Subcutaneous preadipocyte (primary cell): Measurements from ENCODE around the gene WSB1. TPM values are rescaled to one million over a fixed set of nuclear protein-coding genes. Genes with fewer than 3 reads are reported as not detected.

Experiments used
- small RNA-seq: library from RNA; depleted of rRNA; stranded (forward); fragments of <200 nt; gene quantifications from one replicate; pipeline ENCODE3, GENCODE V24; 2012
- total RNA-seq: library from RNA; depleted of rRNA; stranded (reverse); fragments of >200 nt; gene quantifications from 2 replicates; pipeline ENCODE4 v1.2.3, GENCODE V29; 2012

WSB1 gene
- 146 and 149 TPM in 2 replicates for total RNA-seq

GRCh38 chr17:27293898-27294688, at the start of gene WSB1:
WSB1 (plus strand) TSS chr17:27294114; CDS start chr17:27294396, 282 bp downstream.

Small RNA genes lying within 50 kb of the gene (small RNA-seq; reads per million reads assigned to genes)
- not detected for gene MIR4522

Other genes starting within 250 kb of the WSB1 start
- 10.3 and 11.9 TPM in 2 replicates for gene KSR1, start 162.3 kb downstream of the WSB1 start, total RNA-seq